Stimulated activated CD4-positive, alpha-beta T cell treated with anti-CD3 and anti-CD28 coated beads, Interleukin-15, amount 100 ng/mL, for 48 hours (primary cell): Measurements from ENCODE around the gene WDHD1.
"Not testable (repeated sequence)": the region's sequence is repeated elsewhere in the genome, so short reads cannot be mapped to it uniquely, and the experiment has no call there.

Experiments used
- DNase-seq, 2 donors: peaks; one replicate each; pipeline ENCODE4 v3.0.0-alpha.2; 2020; ENCODE audit warnings: low read depth in 2 of 2

Gene WDHD1

GRCh38 chr14:54906075-54906474 is 120.8 kb downstream of the WDHD1 start:
- DNase-seq, result no peak

GRCh38 chr14:54902521-54903420 is 124.1 kb downstream of the WDHD1 start, which contains the start of gene GCH1:
Gene GCH1, minus strand, starts transcription at chr14:54902826. Its CDS starts 163 bp downstream, at chr14:54902663.
- DNase-seq, result peak; percentile 39 to 61

- DNase-seq, result peak; percentile 65 to 69
These were observed 124.8 kb downstream of the WDHD1 start for GRCh38 chr14:54902143-54902520.

GRCh38 chr14:54901380-54902142 is 125.3 kb downstream of the WDHD1 start:
- DNase-seq, result no peak

- DNase-seq, result no peak
These were observed 127.3 kb downstream of the WDHD1 start for GRCh38 chr14:54899573-54899972.

GRCh38 chr14:54897809-54898555 is 128.9 kb downstream of the WDHD1 start:
- DNase-seq, result not testable (repeated sequence)

GRCh38 chr14:54895683-54896082 is 131.2 kb downstream of the WDHD1 start:
- DNase-seq, result no peak

- DNase-seq, result no peak
These were observed 131.9 kb downstream of the WDHD1 start for GRCh38 chr14:54894995-54895394.

GRCh38 chr14:54893151-54893760 is 133.6 kb downstream of the WDHD1 start:
- DNase-seq, result no peak

GRCh38 chr14:54891471-54892245 is 135.2 kb downstream of the WDHD1 start:
- no peak for DNase-seq

GRCh38 chr14:54890788-54891187 is 136.1 kb downstream of the WDHD1 start:
- no peak for DNase-seq

- no peak for DNase-seq
These were observed 137.0 kb downstream of the WDHD1 start for GRCh38 chr14:54889919-54890318.
